Large intestine (tissue), 12 donors: Measurements from ENCODE around the gene EMD. TPM values are rescaled to one million over a fixed set of nuclear protein-coding genes. Genes with fewer than 3 reads are reported as not detected.
"Not testable (repeated sequence)": the region's sequence is repeated elsewhere in the genome, so short reads cannot be mapped to it uniquely, and the experiment has no call there.

Experiments
- DNase-seq, 2 donors: peaks; one replicate each; pipeline versions ENCODE4 v3.0.0 to v3.0.0-alpha.2; 2013
- H3K27ac ChIP-seq: one replicate; pipeline ENCODE4 v1.5.1; 2013; ENCODE audit warnings: low read length
- H3K27me3 ChIP-seq: 2 replicates; pipeline ENCODE4 v1.6.1; 2013; ENCODE audit warnings: low read length; ENCODE audit not compliant: control insufficient read depth, insufficient read depth
- H3K36me3 ChIP-seq: 2 replicates; pipeline ENCODE4 v1.6.1; 2013; ENCODE audit warnings: low read length; ENCODE audit not compliant: control insufficient read depth, insufficient read depth
- H3K4me1 ChIP-seq: one replicate; pipeline ENCODE4 v1.6.1; 2013; ENCODE audit warnings: low read length; ENCODE audit not compliant: control insufficient read depth, insufficient read depth
- H3K4me3 ChIP-seq: one replicate; pipeline ENCODE4 v1.5.1; 2013; ENCODE audit warnings: low read length
- H3K9me3 ChIP-seq: one replicate; pipeline ENCODE4 v1.6.1; 2013; ENCODE audit warnings: mild to moderate bottlenecking, low read depth, low read length, moderate library complexity; ENCODE audit not compliant: control insufficient read depth
- WGBS: methylation state at CpG from one replicate; pipeline ENCODE4 v1.1.5; 2013; ENCODE audit warnings: low lambda C conversion rate; ENCODE audit not compliant: insufficient coverage; 5-methylcytosine and 5-hydroxymethylcytosine counted together
- long read RNA-seq, 11 donors: transcript quantifications; one replicate each; lab custom pipeline, GENCODE V29; 2026
- polyA plus RNA-seq: library from polyadenylated mRNA; unstranded; fragments of 120-200 nt; gene quantifications from one replicate; pipeline ENCODE4 v1.2.1, GENCODE V29; 2013

The EMD gene
- polyA plus RNA-seq, result 50.1 TPM
- long read RNA-seq, donor 1, transcript EMD-202 (6 exons, 1,379 nt), result major isoform, 16 of 18 reads
- long read RNA-seq, donor 1, partial matches to known transcripts, result 0 of 18 reads
- long read RNA-seq, donor 1, other reads (novel, unspliced or antisense), result 0 of 18 reads
- long read RNA-seq, donor 2, transcript EMD-202 (6 exons, 1,379 nt), result major isoform, 22 of 26 reads
- long read RNA-seq, donor 2, partial matches to known transcripts, result 0 of 26 reads
- long read RNA-seq, donor 2, other reads (novel, unspliced or antisense), result 0 of 26 reads
- long read RNA-seq, donor 3, transcript EMD-202 (6 exons, 1,379 nt), result major isoform, 23 of 33 reads
- long read RNA-seq, donor 3, partial matches to known transcripts, result 0 of 33 reads
- long read RNA-seq, donor 3, other reads (novel, unspliced or antisense), result 6 of 33 reads
- long read RNA-seq, donor 4, partial matches to known transcripts, result 0 of 2 reads
- long read RNA-seq, donor 4, other reads (novel, unspliced or antisense), result 0 of 2 reads
- long read RNA-seq, donor 5, transcript EMD-202 (6 exons, 1,379 nt), result major isoform, 11 of 12 reads
- long read RNA-seq, donor 5, partial matches to known transcripts, result 0 of 12 reads
- long read RNA-seq, donor 5, other reads (novel, unspliced or antisense), result 0 of 12 reads
- long read RNA-seq, donor 6, transcript EMD-202 (6 exons, 1,379 nt), result major isoform, 31 of 32 reads
- long read RNA-seq, donor 6, partial matches to known transcripts, result 0 of 32 reads
- long read RNA-seq, donor 6, other reads (novel, unspliced or antisense), result 0 of 32 reads
- long read RNA-seq, donor 7, transcript EMD-202 (6 exons, 1,379 nt), result major isoform, 11 of 13 reads
- long read RNA-seq, donor 7, partial matches to known transcripts, result 0 of 13 reads
- long read RNA-seq, donor 7, other reads (novel, unspliced or antisense), result 0 of 13 reads
- long read RNA-seq, donor 8, transcript EMD-202 (6 exons, 1,379 nt), result major isoform, 33 of 64 reads
- long read RNA-seq, donor 8, partial matches to known transcripts, result 18 of 64 reads
- long read RNA-seq, donor 8, other reads (novel, unspliced or antisense), result 5 of 64 reads
- long read RNA-seq, donor 9, transcript EMD-202 (6 exons, 1,379 nt), result major isoform, 28 of 31 reads
- long read RNA-seq, donor 9, partial matches to known transcripts, result 0 of 31 reads
- long read RNA-seq, donor 9, other reads (novel, unspliced or antisense), result 0 of 31 reads
- long read RNA-seq, donor 10, transcript EMD-202 (6 exons, 1,379 nt), result major isoform, 27 of 29 reads
- long read RNA-seq, donor 10, partial matches to known transcripts, result 0 of 29 reads
- long read RNA-seq, donor 10, other reads (novel, unspliced or antisense), result 0 of 29 reads
- long read RNA-seq, donor 11, transcript EMD-202 (6 exons, 1,379 nt), result major isoform, 12 of 12 reads
- long read RNA-seq, donor 11, partial matches to known transcripts, result 0 of 12 reads
- long read RNA-seq, donor 11, other reads (novel, unspliced or antisense), result 0 of 12 reads

DNA sequence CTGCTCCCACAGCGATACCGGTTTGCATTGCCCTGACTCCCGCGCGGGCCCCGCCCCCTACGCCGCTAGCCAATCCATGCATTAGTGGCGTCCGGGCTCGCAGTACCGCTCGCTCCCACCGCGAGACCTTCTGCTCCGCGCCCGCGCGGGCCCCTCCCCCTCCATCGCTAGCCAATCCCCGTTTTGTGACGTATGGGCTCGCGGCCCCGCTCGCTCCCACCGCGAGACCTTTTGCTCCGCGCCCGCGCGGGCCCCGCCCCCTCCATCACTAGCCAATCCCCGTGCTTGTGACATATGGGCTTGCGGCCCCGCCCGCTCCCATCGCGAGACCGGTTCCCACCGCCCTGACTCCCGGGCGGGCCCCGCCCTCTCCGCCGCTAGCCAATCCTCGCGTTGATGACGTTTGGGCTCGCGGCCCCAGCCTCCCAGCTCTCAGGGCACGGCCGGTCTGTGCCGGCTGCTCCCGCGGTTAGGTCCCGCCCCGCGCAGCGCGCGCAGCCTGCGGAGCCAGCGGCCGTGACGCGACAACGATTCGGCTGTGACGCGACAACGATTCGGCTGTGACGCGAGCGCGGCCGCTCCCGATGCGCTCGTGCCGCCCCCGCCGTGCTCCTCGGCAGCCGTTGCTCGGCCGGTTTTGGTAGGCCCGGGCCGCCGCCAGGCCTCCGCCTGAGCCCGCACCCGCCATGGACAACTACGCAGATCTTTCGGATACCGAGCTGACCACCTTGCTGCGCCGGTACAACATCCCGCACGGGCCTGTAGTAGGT lies at the start of gene EMD:
EMD (plus strand) TSS at position 497 of the 770 bp plus-strand sequence; CDS start at position 687, 190 bp downstream.
- Histone ChIP-seq H3K9me3 (no peaks in the 10 kb centered on the region), H3K4me1 (peaks cover 12% of the 10 kb centered on the region), H3K27ac (peak within 1 kb of the TSS; percentile 89), H3K36me3 (peaks cover 3% of the 10 kb centered on the region), H3K27me3 (peaks cover 3% of the 10 kb centered on the region), H3K4me3 (peak within 1 kb of the TSS; percentile 87)
- WGBS, result no CpG with 5 or more reads among the region's 103 CpGs
- peak; percentile 97 to 99 for DNase-seq

DNA sequence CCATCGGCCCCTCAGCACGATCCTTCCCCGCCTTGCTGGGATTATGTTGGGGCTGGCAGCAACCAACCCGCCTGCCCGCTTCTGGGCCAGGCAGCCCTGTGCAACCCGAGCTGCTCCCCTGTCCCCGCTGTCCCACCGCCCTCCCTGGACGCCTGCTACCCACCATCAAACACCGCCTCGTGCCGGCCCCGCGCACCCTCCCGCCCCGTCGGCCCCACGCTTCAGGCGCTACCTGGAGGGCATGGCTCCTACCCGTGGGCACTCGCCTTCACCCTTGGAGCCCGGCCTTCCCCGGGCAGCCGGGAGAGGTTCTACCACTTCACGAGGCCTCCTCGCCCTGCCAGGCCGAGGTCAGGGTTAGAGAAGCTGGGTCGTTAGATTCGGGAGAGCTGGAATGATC lies 46.5 kb upstream of the EMD start:
- Histone ChIP-seq H3K36me3 (no peaks in the 10 kb centered on the region), H3K9me3 (no peaks in the 10 kb centered on the region), H3K27me3 (no peaks in the 10 kb centered on the region), H3K4me3 (no peak overlapping the region), H3K27ac (no peak overlapping the region), H3K4me1 (no peaks in the 10 kb centered on the region)
- WGBS, result no CpG with 5 or more reads among the region's 29 CpGs
- DNase-seq, result no peak

GRCh38 chrX:154333116-154333515 lies 46.0 kb upstream of the EMD start:
- WGBS, result no CpG with 5 or more reads among the region's 9 CpGs
- Histone ChIP-seq H3K4me3 (no peak overlapping the region), H3K4me1 (no peaks in the 10 kb centered on the region), H3K27me3 (no peaks in the 10 kb centered on the region), H3K27ac (no peak overlapping the region), H3K36me3 (no peaks in the 10 kb centered on the region), H3K9me3 (no peaks in the 10 kb centered on the region)
- DNase-seq, result no peak

DNA sequence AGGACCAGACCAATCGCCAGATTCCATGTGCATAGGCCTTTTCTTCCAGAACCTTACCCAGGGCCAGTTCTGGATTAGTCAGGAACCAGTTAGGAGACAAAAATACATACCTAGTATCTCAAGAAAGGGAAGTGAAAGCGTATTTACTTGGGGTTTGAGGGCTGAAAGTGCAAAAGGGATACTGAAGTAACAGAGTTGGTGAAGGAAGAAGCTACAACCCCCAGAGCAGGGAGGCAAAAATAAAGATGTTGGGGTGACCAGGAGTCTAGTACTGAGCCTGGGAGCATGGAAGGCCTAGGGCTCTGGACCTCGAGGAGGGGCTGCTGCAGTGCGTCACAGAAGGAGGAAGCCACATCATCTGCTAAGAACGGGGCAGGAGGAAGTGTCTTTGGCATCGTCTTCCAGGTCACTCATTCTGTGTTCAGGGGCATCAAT lies 45.2 kb upstream of the EMD start:
- H3K4me3 ChIP-seq, result no peak overlapping the region
- H3K4me1 ChIP-seq, result no peaks in the 10 kb centered on the region
- no peak for DNase-seq
- WGBS, result no CpG with 5 or more reads among the region's 6 CpGs
- no peaks in the 10 kb centered on the region for H3K27me3 ChIP-seq
- no peaks in the 10 kb centered on the region for H3K36me3 ChIP-seq
- no peak overlapping the region for H3K27ac ChIP-seq
- H3K9me3 ChIP-seq, result no peaks in the 10 kb centered on the region

DNA sequence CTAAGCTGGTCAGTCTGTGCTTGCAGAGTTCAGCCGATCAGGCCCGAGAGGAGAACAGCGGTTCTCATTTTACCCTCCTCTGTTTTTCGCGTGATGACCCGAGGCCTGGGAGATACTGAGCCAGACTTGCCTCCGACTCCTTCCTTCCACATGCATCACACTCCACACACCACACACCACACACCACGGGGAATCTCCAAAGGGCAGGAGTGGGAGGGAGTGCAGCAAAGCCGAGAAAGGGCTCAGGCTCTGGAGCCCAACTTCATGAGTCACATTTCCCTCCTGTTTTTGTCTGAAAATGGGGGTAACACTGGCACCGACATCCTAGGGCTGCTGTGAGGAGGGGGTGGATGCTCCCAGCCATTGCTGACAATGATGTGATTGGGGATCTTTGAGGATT lies 44.6 kb upstream of the EMD start:
- Histone ChIP-seq H3K4me1 (no peaks in the 10 kb centered on the region), H3K9me3 (no peaks in the 10 kb centered on the region), H3K4me3 (no peak overlapping the region), H3K27ac (no peak overlapping the region), H3K36me3 (no peaks in the 10 kb centered on the region), H3K27me3 (no peaks in the 10 kb centered on the region)
- DNase-seq, result no peak
- WGBS, result no CpG with 5 or more reads among the region's 10 CpGs

- not testable (repeated sequence) for H3K36me3 ChIP-seq, H3K27ac ChIP-seq, DNase-seq, H3K27me3 ChIP-seq, H3K9me3 ChIP-seq, H3K4me3 ChIP-seq, H3K4me1 ChIP-seq
- no CpG with 5 or more reads among the region's 115 CpGs for WGBS
Measured at GRCh38 chrX:154341399-154342298, 37.4 kb upstream of the EMD start.

DNA sequence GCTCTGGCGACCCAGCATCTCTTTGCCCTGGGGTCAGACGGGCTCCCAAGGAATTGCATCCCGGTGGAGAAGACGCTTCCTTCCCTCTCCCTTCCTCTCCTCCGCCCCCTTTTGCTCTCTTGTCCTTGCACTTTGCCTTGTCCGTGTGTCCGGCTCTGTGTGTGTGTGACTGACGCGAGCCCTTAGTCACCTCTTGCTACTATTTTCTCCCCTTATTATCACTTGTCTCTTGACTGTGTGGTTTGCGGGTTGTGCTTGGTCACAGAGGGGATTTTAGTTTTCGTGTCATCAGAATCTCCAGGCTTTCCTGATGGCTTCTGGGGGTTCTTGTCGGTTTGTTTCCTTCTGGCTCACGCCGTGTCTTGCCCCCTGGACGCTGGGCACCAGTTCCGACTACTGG lies 36.0 kb upstream of the EMD start:
- H3K9me3 ChIP-seq, H3K27me3 ChIP-seq, H3K4me1 ChIP-seq, H3K36me3 ChIP-seq, H3K27ac ChIP-seq, H3K4me3 ChIP-seq, DNase-seq: not testable (repeated sequence)
- WGBS, result no CpG with 5 or more reads among the region's 16 CpGs

DNA sequence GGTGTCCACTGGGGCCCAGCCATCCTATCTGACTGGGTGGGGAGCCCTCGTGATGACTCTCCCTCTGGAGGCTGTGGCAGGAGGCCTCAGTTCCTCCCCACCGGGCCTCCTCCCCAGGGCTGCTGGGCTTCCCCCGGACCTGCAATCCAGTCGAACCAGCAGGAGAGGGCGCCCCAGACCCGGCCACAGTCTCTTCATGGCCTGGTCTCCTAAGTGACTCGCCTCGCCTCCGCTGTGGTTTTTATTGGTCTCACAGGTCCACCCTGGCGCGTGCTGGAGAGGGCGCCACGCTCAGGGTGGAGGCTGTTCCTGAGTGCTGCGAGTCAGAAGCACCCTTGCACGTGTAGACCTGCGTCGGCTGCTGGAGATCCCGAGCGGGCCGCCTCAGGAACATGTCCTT lies 35.5 kb upstream of the EMD start:
- not testable (repeated sequence) for H3K4me1 ChIP-seq, H3K36me3 ChIP-seq, H3K9me3 ChIP-seq, H3K27ac ChIP-seq, DNase-seq, H3K4me3 ChIP-seq, H3K27me3 ChIP-seq
- WGBS, result no CpG with 5 or more reads among the region's 20 CpGs

DNA sequence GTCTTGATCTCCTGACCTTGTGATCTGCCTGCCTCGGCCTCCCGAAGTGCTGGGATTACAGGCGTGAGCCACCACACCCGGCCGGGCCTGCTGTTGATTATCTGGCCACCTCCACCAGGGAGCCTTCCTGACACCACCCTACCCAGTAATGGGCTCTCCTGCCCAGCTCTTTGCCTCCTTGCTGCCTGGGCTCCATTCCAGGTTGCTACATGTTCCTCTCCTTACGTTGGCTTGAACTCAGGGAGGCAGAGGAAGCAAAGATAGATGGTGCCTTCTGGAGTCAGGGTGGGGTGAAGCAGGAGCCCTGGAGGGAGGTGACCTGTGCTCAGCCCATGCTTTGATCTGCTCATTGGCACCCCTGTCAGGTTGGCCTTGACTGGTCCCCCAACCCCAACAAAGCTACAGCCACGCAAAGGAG lies 31.0 kb upstream of the EMD start:
- no peak for DNase-seq
- no peak overlapping the region for H3K27ac ChIP-seq
- peaks cover 2% of the 10 kb centered on the region for H3K4me1 ChIP-seq
- no CpG with 5 or more reads among the region's 7 CpGs for WGBS
- no peaks in the 10 kb centered on the region for H3K9me3 ChIP-seq
- peaks cover 28% of the 10 kb centered on the region for H3K36me3 ChIP-seq
- no peaks in the 10 kb centered on the region for H3K27me3 ChIP-seq
- H3K4me3 ChIP-seq, result no peak overlapping the region
